Stimulated activated effector memory CD8-positive, alpha-beta T cell treated with anti-CD3 and anti-CD28 coated beads, Interleukin-12 subunit alpha, Interleukin-12 subunit beta, amount 100 ng/mL, for 72 hours (primary cell): ENCODE results near the gene VPS13C.

ENCODE experiments used
- ATAC-seq: fragments of 150-1000 bp; cut with Tn5 transposase; 2 replicates; pipeline ENCODE4 v1.10.0; 2021
- DNase-seq, 2 donors: peaks; one replicate each; pipeline ENCODE4 v3.0.0; 2021 to 2022; ENCODE audit warnings: low spot score in 2 of 2
- H3K27ac Mint-ChIP-seq: one replicate; pipeline ENCODE4 v1.8.0; 2022; ENCODE audit warnings: mild to moderate bottlenecking, mixed read lengths
- H3K36me3 Mint-ChIP-seq: one replicate; pipeline ENCODE4 v1.8.0; 2022; ENCODE audit warnings: mild to moderate bottlenecking, mixed read lengths
- H3K4me1 Mint-ChIP-seq: one replicate; pipeline ENCODE4 v1.8.0; 2022; ENCODE audit warnings: mixed read lengths
- H3K4me3 Mint-ChIP-seq: one replicate; pipeline ENCODE4 v1.8.0; 2022; ENCODE audit warnings: mild to moderate bottlenecking, mixed read lengths
- H3K9me3 Mint-ChIP-seq: one replicate; pipeline ENCODE4 v1.8.0; 2022; ENCODE audit warnings: mixed read lengths

VPS13C gene

DNA sequence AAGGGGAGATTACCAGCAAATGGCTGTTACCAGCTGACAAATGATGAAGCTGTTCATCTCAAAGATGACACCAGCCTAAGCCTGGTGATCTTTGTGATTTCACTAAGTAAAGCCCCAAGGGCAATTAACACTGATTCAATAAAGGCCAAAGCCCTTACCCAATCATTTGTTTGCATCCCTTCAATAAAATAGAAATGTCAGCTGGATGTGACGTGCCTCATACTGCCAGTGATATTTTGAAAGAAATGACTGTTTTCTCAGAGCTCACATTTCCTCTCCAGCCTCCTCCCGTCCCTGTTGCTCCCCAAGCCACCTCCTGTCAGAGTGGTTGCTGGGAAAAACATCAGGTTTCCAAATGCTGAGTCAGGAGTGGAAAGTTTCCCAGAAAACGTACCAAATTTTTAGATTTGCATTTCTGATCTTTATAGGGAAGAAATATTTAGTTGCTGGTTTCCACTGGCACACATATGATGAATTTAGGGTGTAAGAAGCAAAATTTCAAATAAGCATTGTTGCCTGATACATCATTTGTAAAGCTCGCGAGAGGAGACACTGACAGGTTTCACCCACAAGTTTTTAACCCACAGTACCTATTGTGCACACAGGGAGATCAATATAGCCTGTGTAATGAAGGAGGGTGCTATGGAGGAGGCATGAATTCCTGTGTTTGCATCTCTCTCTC, 27.6 kb upstream of the VPS13C start:
- Mint-ChIP-seq H3K4me3 (peak overlapping the region; percentile 21), H3K36me3 (no peaks in the 10 kb centered on the region), H3K27ac (peak overlapping the region; percentile 56), H3K4me1 (peaks cover 14% of the 10 kb centered on the region), H3K9me3 (peaks cover 5% of the 10 kb centered on the region)
- ATAC-seq (peak; percentile 83), DNase-seq (peak in 1 of 2 donors; percentile 38)

DNA sequence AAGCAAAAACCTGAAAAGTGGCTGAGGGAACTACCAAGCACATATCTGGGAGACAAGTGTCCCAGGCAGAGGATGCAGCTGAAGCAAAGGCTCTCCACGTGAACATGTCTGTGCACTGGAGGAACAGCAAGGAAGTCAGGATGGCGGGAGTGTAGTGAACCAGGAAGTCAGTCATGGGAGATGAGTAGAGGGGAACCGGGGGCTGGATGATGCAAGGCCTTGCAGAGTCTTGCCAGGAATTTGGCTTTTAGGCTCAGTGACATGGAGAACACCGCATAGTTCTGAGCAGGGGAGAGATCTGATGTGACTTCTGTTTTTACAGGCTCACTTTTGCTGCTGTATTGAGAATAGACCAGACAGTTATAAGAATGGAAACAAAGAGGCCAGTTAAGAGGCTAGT, 25.5 kb upstream of the VPS13C start:
- no peaks in the 10 kb centered on the region for H3K36me3 Mint-ChIP-seq
- peaks cover 14% of the 10 kb centered on the region for H3K4me1 Mint-ChIP-seq
- DNase-seq (no peak), ATAC-seq (no peak)
- H3K9me3 Mint-ChIP-seq, result peaks cover 5% of the 10 kb centered on the region
- H3K27ac Mint-ChIP-seq, result no peak overlapping the region
- no peak overlapping the region for H3K4me3 Mint-ChIP-seq

GRCh38 chr15:62083194-62084154, 23.2 kb upstream of the VPS13C start:
- DNase-seq, result no peak
- Mint-ChIP-seq H3K27ac (no peak overlapping the region), H3K36me3 (no peaks in the 10 kb centered on the region), H3K4me3 (no peak overlapping the region), H3K4me1 (peaks cover 9% of the 10 kb centered on the region), H3K9me3 (peaks cover 5% of the 10 kb centered on the region)
- no peak for ATAC-seq

DNA sequence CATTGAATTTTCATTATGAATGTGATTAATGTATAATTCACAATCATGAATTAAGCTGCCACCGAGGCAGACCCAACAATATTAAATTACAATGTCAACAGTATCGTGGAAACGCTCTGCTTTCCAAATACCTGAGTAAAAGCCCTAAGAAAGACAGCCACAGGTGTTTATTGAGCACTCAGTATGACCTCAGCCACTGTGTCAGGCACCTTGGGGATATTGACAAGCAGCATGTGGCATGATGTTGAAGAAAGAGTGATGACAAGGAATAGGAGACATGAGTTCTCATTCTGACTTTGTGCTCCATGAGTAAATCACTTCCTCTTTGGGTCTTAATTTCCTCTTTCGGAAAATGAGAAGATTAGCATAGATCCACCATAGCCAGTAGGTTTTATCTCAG, 19.3 kb upstream of the VPS13C start:
- Mint-ChIP-seq H3K36me3 (no peaks in the 10 kb centered on the region), H3K4me3 (no peak overlapping the region), H3K4me1 (no peaks in the 10 kb centered on the region), H3K9me3 (peaks cover 5% of the 10 kb centered on the region), H3K27ac (no peak overlapping the region)
- DNase-seq, result no peak
- ATAC-seq, result no peak

- Mint-ChIP-seq H3K36me3 (no peaks in the 10 kb centered on the region), H3K4me1 (peaks cover 6% of the 10 kb centered on the region), H3K27ac (no peak overlapping the region), H3K4me3 (no peak overlapping the region), H3K9me3 (no peaks in the 10 kb centered on the region)
- ATAC-seq (peak; percentile 84), DNase-seq (no peak)
Observed at GRCh38 chr15:62075595-62076277, 15.5 kb upstream of the VPS13C start.

DNA sequence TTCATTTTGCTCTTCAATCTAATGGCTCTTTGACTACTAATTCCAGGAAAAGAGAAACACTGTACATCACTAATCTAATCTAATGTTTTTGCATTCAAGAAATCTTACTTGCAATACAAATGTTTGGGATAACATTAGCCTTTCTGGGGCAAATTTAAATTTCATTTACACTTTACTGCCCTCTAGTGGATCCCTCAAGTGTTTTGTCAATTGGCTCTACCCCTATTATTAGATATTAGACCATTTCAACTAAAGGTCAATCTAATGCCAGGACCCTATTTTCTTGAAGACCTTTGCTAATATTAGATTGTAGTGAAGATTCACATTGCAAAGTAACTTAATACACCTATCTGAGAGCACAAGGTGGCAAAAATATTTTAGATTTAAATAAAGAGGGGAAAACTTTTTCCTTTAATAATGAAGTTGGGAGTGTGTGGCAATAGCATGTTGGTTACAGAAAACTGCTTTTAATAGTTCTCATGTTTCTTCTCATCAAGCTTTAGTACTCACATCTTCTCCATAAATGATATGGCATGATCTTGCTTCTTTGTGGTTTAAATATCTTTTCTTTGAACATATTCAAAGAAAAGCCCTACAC, 11.6 kb upstream of the VPS13C start:
- Mint-ChIP-seq H3K36me3 (peaks cover 15% of the 10 kb centered on the region), H3K27ac (no peak overlapping the region), H3K4me1 (peaks cover 18% of the 10 kb centered on the region), H3K9me3 (no peaks in the 10 kb centered on the region), H3K4me3 (no peak overlapping the region)
- DNase-seq (no peak), ATAC-seq (no peak)

GRCh38 chr15:62069551-62069950, 9.3 kb upstream of the VPS13C start:
- peaks cover 18% of the 10 kb centered on the region for H3K36me3 Mint-ChIP-seq
- H3K9me3 Mint-ChIP-seq, result no peaks in the 10 kb centered on the region
- ATAC-seq (no peak), DNase-seq (no peak)
- no peak overlapping the region for H3K27ac Mint-ChIP-seq
- peak overlapping the region; percentile 88 for H3K4me3 Mint-ChIP-seq
- H3K4me1 Mint-ChIP-seq, result peaks cover 24% of the 10 kb centered on the region

GRCh38 chr15:62068810-62069167, 8.5 kb upstream of the VPS13C start:
- H3K4me1 Mint-ChIP-seq, result peaks cover 21% of the 10 kb centered on the region
- peaks cover 18% of the 10 kb centered on the region for H3K36me3 Mint-ChIP-seq
- no peaks in the 10 kb centered on the region for H3K9me3 Mint-ChIP-seq
- peak overlapping the region; percentile 92 for H3K27ac Mint-ChIP-seq
- ATAC-seq, result peak; percentile 53
- no peak for DNase-seq
- peak overlapping the region; percentile 88 for H3K4me3 Mint-ChIP-seq

DNA sequence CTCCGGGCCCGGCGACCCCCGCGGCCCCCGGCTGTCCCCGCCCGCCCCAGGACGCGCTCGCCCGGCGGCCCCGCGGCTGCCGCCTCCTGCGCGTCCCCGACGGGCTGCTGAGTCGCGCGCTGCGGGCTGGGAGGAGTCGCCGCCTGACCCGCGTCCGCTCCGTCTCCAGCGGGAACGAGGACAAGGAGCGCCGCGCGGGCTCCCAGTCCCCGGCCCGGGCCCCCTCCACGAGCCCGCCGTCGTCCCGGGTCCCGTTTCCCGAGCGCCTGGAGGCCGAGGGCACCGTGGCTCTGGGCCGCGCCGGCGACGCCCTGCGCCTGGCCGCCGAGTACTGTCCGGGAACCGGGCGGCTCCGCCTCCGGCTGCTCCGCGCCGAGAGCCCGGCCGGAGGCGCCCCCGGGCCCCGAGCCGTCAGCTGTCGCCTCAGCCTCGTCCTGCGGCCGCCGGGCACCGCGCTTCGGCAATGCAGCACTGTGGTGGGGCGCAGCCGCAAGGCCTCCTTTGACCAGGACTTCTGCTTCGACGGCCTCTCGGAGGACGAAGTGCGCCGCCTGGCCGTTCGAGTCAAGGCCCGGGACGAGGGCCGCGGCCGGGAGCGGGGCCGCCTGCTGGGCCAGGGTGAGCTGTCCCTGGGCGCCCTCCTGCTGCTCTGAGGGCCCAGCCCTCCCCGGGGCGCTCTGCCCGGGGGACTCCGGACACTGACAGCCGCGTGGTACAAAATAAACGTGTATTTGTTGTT, 8.0 kb upstream of the VPS13C start:
- peak overlapping the region; percentile 88 for H3K4me3 Mint-ChIP-seq
- H3K27ac Mint-ChIP-seq, result peak overlapping the region; percentile 92
- H3K4me1 Mint-ChIP-seq, result peaks cover 18% of the 10 kb centered on the region
- ATAC-seq (peak; percentile 73), DNase-seq (peak; percentile 36 to 70)
- no peaks in the 10 kb centered on the region for H3K9me3 Mint-ChIP-seq
- peaks cover 18% of the 10 kb centered on the region for H3K36me3 Mint-ChIP-seq

DNA sequence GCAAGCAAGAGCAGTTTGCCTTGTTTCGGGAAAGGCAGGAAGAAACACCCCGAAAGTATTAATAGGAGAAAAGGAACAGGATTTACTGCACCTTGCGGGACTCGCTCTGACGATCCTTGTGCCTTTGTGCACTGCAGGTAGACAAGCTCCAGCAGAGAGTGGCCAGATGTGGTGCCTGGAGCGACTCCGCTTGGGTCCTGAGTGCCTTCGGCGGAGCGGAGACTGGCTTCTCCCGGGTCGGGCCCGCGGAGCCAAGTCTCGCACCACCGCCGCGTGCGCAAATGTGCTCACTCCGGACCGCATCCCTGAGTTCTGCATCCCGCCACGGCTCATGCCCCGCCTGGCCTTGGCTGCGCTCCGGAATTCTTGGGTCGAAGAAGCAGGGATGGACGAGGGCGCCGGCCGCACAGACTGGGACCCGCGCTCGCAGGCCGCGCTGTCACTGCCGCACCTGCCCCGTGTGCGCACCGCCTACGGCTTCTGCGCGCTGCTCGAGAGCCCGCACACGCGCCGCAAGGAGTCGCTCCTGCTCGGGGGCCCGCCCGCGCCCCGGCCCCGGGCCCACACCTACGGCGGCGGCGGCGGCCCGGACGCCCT, 7.3 kb upstream of the VPS13C start:
- Mint-ChIP-seq H3K4me1 (peaks cover 18% of the 10 kb centered on the region), H3K36me3 (peaks cover 18% of the 10 kb centered on the region), H3K27ac (peak overlapping the region; percentile 78), H3K4me3 (peak overlapping the region; percentile 88), H3K9me3 (no peaks in the 10 kb centered on the region)
- DNase-seq, result peak; percentile 17 to 57
- peak; percentile 76 for ATAC-seq

- Mint-ChIP-seq H3K36me3 (peaks cover 18% of the 10 kb centered on the region), H3K9me3 (no peaks in the 10 kb centered on the region), H3K4me1 (peaks cover 22% of the 10 kb centered on the region), H3K27ac (peak within 1 kb of the TSS; percentile 78), H3K4me3 (peak within 1 kb of the TSS; percentile 88)
- peak; percentile 38 to 71 for DNase-seq
- peak; percentile 73 for ATAC-seq
Observed at GRCh38 chr15:62066663-62067447, 6.6 kb upstream of the VPS13C start, which contains the start of gene C2CD4A. Gene C2CD4A (plus strand): TSS chr15:62066977. CDS start chr15:62067614, 637 bp downstream.

DNA sequence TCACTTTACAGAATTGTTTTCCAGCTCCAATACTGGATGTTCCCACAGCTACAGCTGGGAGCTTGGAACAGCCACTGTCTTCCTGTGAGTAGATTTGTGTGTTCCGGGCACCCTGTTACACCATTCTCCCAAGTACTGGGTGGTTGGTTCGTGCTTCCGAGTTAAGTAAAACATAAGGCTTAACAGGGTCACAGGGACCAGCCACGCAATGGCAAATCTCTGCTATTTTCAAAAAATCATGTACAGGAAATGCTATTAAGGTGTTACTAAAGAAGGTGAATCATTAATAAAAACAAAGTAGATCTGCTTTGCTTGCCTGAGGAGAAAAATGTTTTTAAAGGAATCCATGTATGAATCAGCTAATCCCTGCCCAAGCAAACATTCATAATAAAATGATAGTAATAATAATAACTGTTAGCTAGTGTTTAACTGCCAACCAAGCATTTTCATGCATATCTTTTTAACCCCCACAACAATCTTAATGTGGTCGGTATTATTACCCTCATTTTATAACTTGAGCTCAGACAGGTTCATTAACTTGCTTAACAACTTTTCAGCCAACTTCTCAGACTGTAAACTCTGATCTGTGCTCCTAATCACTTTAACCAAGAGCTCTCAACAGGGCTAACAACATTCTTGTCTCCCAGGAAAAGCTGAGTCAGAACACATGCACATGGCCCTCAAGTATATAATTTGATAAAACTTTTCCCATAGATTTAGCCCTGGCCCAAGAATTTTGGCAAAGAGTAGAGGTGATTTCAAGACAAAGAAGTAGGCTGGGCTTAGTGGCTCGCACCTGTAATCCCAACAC, 3.8 kb upstream of the VPS13C start:
- no peak for DNase-seq
- no peaks in the 10 kb centered on the region for H3K9me3 Mint-ChIP-seq
- H3K36me3 Mint-ChIP-seq, result peaks cover 30% of the 10 kb centered on the region
- no peak overlapping the region for H3K4me3 Mint-ChIP-seq
- ATAC-seq, result no peak
- peaks cover 31% of the 10 kb centered on the region for H3K4me1 Mint-ChIP-seq
- no peak overlapping the region for H3K27ac Mint-ChIP-seq

- DNase-seq (no peak), ATAC-seq (peak; percentile 9)
- Mint-ChIP-seq H3K4me3 (peak overlapping the region; percentile 93), H3K9me3 (no peaks in the 10 kb centered on the region), H3K4me1 (peaks cover 34% of the 10 kb centered on the region), H3K27ac (peak overlapping the region; percentile 96), H3K36me3 (peaks cover 31% of the 10 kb centered on the region)
Observed at GRCh38 chr15:62060896-62061280, 641 bp upstream of the VPS13C start.
